ENCODE results near the gene AFG3L2.

- no peak for TF ChIP-seq CTCF (IDR thresholded peaks at IDR 0.05; ENCODE audit: poor library complexity)
- no peak for TF ChIP-seq EZH2 (IDR thresholded peaks at IDR 0.05; ENCODE audit: borderline replicate concordance)
- no peak for TF ChIP-seq EZH2phosphoT487 (IDR thresholded peaks at IDR 0.05; ENCODE audit: low read depth, severe bottlenecking, unreplicated experiment)
Measured at GRCh38 chr18:12416098-12416729, 39.2 kb upstream of the AFG3L2 start.
